Ovary (tissue), 1 donor: ENCODE data around the gene FNBP1L.

Source experiments
- EP300 ChIP-seq: sonication (generic); formaldehyde crosslinking; IDR thresholded peaks from one replicate; pipeline ENCODE4 v1.6.1; 2017; ENCODE audit warnings: antibody characterized with exemption
- POLR2A ChIP-seq: fragments of 450-650 bp; IDR thresholded peaks from one replicate; pipeline ENCODE4 v1.6.1; 2017; ENCODE audit warnings: antibody characterized with exemption, mild to moderate bottlenecking, moderate library complexity

DNA sequence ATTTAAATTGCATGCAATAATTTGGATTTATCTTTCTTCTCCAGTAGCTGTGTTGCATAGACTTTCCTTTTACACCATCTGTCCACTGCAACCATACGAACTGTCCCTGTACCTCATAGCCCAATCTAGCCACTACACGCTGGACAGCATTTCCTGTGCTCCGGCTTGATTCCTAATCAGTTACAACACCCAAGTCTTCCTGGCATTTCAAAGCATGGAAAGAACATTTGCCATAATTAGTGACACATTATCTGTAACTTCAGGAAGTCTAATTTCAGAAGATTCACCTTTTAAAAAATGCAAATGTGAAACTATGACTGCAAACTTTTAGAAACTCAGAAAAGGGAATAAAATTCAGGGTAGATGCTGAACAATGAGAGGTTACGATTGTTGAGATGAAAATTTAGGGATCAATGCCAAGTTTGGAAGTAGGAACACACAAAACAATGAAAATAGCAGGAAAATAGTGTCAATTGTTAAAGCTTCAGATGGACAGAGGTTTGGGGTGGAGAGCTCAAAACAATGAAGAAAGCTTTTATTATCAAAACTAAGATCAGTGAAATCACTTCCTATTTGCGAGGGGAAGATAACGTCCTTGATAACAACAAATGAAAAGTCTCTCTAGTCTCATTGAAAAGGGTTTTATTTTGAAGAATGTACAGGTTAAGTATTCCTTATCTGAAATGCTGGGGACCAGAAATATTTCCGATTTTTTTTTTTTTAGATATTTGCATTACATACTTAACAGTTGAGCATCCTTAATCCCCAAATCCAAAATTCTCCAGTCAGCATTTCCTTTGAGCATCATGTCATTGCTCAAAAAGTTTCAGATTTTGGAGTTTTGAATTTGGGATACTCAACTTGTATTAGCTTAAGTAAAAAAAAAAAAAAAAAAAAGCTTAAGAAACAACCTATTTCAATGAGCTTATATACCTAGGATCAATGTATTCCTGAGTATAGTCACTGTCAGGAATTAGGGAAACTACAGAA is 107.3 kb downstream of the FNBP1L start:
- TF ChIP-seq EP300 = no peak
- no peak for TF ChIP-seq POLR2A
